H7 (cell line): ENCODE results near the gene OR1N1. TPM values are rescaled to one million over a fixed set of nuclear protein-coding genes. Genes with fewer than 3 reads are reported as not detected.

Experiments used
- DNase-seq: peaks from one replicate; pipeline ENCODE4 v3.0.0; 2012
- H3K27me3 ChIP-seq: 2 replicates; pipeline ENCODE4 v1.6.0; 2011; ENCODE audit warnings: mild to moderate bottlenecking, low read length; ENCODE audit not compliant: control insufficient read depth, insufficient read depth
- H3K36me3 ChIP-seq: replicated peaks from 2 replicates; pipeline ENCODE4 v1.5.1; 2011; ENCODE audit warnings: low read length; ENCODE audit not compliant: control insufficient read depth, insufficient read depth
- H3K4me3 ChIP-seq: 2 replicates; pipeline ENCODE4 v1.5.1; 2011; ENCODE audit warnings: low read depth, mild to moderate bottlenecking, control low read depth, low read length, moderate library complexity; ENCODE audit not compliant: insufficient read depth
- total RNA-seq: library from RNA; depleted of rRNA; stranded (reverse); fragments of >200 nt; shearing (Covaris generic); gene quantifications from 2 replicates; pipeline ENCODE4 v1.2.3, GENCODE V29; 2014; rRNA removed

The OR1N1 gene
- total RNA-seq, 1 experiment from 2014 or later = not detected

GRCh38 chr9:122518226-122518625 lies 8.9 kb downstream of the OR1N1 start:
- no peak overlapping the region for H3K4me3 ChIP-seq
- peaks cover 4% of the 10 kb centered on the region; the same call in 1 of the 2 replicates for H3K27me3 ChIP-seq
- H3K36me3 ChIP-seq = no peaks in the 10 kb centered on the region
- DNase-seq = no peak

DNA sequence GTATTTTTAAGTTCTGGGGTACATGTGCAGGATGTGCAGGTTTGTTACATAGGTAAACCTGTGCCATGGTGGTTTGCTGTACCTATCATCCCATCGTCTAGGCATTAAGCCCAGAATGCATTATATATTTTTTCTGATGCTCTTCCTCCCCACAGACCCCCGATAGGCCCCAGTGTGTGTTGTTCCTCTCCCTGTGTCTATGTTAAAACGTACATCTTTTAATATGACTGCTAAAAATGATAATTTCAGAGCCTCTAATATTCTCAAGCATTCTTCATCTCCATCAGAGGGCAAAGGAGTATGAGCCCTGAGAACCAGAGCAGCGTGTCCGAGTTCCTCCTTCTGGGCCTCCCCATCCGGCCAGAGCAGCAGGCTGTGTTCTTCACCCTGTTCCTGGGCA lies 16.6 kb downstream of the OR1N1 start, which contains the start of gene OR1J2:
Gene OR1J2, plus strand, starts transcription at position 301 of the 400 bp plus-strand sequence. Its CDS starts 0 bp downstream, at position 301.
- no peak for DNase-seq
- Histone ChIP-seq H3K4me3 (no peak within 1 kb of the TSS), H3K36me3 (no peaks in the 10 kb centered on the region), H3K27me3 (no peaks in the 10 kb centered on the region; the same call in 1 of the 2 replicates)

- H3K27me3 ChIP-seq = no peaks in the 10 kb centered on the region; the same call in 1 of the 2 replicates
- DNase-seq = no peak
- no peak overlapping the region for H3K4me3 ChIP-seq
- H3K36me3 ChIP-seq = no peaks in the 10 kb centered on the region
These were observed 20.1 kb downstream of the OR1N1 start for GRCh38 chr9:122506964-122507363.

DNA sequence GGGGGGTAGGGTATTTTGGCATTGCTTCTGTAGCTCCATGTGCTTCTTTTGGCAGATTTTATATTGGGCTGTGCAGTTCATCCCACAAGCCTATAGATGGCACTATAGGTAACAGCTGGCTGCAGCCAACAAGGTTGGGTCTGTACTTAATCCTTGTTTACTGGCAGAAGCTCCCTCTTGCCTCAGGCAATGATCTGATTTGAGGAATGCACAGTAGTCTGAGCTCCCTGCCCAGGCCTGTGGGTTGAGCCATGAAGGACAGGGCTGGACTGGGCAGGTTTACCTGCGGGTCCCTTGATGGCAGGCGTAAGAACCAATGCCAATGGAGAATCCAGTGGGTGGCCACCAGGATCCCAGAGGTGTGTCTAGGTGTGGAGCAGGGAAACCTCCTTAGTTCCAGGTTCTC lies 28.2 kb downstream of the OR1N1 start:
- Histone ChIP-seq H3K27me3 (no peaks in the 10 kb centered on the region; the same call in 1 of the 2 replicates), H3K36me3 (no peaks in the 10 kb centered on the region), H3K4me3 (no peak overlapping the region)
- DNase-seq = peak; percentile 15

DNA sequence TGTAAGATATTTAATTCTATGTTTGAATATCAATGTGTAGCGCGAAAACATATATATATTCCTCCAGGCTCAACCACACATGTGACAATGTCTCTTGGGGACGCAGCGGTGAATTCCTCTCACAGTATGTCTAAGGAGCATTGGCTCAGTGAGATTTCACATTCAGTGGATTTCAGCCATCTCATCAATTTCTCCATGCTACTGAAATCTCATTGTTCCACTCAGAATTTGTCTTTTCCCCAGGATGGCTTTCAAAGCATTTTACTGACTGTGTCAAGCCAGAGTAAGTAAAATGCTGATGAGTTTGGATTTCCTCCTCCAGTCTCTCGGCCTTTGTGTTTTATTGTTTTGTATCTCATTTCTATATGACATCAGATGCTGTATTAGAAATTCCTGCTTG lies 48.0 kb downstream of the OR1N1 start:
- Histone ChIP-seq H3K4me3 (no peak overlapping the region), H3K27me3 (no peaks in the 10 kb centered on the region; the same call in 1 of the 2 replicates), H3K36me3 (no peaks in the 10 kb centered on the region)
- DNase-seq = no peak

- H3K27me3 ChIP-seq = no peaks in the 10 kb centered on the region; the same call in 1 of the 2 replicates
- H3K36me3 ChIP-seq = no peaks in the 10 kb centered on the region
- no peak within 1 kb of the TSS for H3K4me3 ChIP-seq
- no peak for DNase-seq
These were observed 49.3 kb downstream of the OR1N1 start, which contains the start of gene OR1J1 for GRCh38 chr9:122477826-122478225. OR1J1 (minus strand) TSS chr9:122477926; CDS start chr9:122477926, 0 bp downstream.

GRCh38 chr9:122477346-122477745 lies 49.7 kb downstream of the OR1N1 start:
- no peak for DNase-seq
- Histone ChIP-seq H3K4me3 (no peak overlapping the region), H3K36me3 (no peaks in the 10 kb centered on the region), H3K27me3 (no peaks in the 10 kb centered on the region; the same call in 1 of the 2 replicates)

Other genes starting within 250 kb of the OR1N1 start
- gene PTGS1, start 156.3 kb downstream of the OR1N1 start, total RNA-seq = 0.69 and 1.1 TPM in 2 replicates
- not detected in 2 replicates for gene OR1J1, start 49.4 kb downstream of the OR1N1 start, total RNA-seq
- not detected in 2 replicates for gene OR1J2, start 16.5 kb downstream of the OR1N1 start, total RNA-seq
- gene OR1J4, start 8.2 kb downstream of the OR1N1 start, total RNA-seq = not detected in 2 replicates
- not detected in 2 replicates for gene OR1N2, start 25.8 kb upstream of the OR1N1 start, total RNA-seq
- not detected in 2 replicates for gene OR1L8, start 56.1 kb upstream of the OR1N1 start, total RNA-seq
- not detected in 2 replicates for gene OR1Q1, start 87.4 kb upstream of the OR1N1 start, total RNA-seq
- not detected in 2 replicates for gene OR1B1, start 130.3 kb upstream of the OR1N1 start, total RNA-seq
- not detected in 2 replicates for gene OR1L1, start 134.4 kb upstream of the OR1N1 start, total RNA-seq
- not detected in 2 replicates for gene OR1L3, start 147.8 kb upstream of the OR1N1 start, total RNA-seq
- not detected in 2 replicates for gene OR1L4, start 196.7 kb upstream of the OR1N1 start, total RNA-seq
- gene OR1L6, start 215.0 kb upstream of the OR1N1 start, total RNA-seq = not detected in 2 replicates